HepG2 (cell line): ENCODE results near the gene MEPCE. TPM values are rescaled to one million over a fixed set of nuclear protein-coding genes. Genes with fewer than 3 reads are reported as not detected.

Source experiments
- ATAC-seq: fragments of 200-7000 bp; cut with Tn5 transposase; 3 replicates; pipeline ENCODE4 v1.9.1; 2020; ENCODE audit warnings: mild to moderate bottlenecking, moderate library complexity
- BruUV-seq: library from RNA; stranded (reverse); fragments of 400-500 nt; replicated peaks from 2 replicates; lab custom pipeline; 2021; lab: Mats Ljungman, UMichigan
- CTCF ChIA-PET: fragments of 300-600 bp; formaldehyde crosslinking; extraction: SDS; loops from one replicate; lab custom pipeline; 2021; ENCODE audit warnings: low total read pairs, inconsistent platforms, low intra/inter-chr PET ratio; lab: Yijun Ruan, JAX
- POLR2A ChIA-PET: fragments of 350-600 bp; sonication (Branson Sonifier 250); formaldehyde crosslinking; loops from one replicate; lab custom pipeline; 2020; ENCODE audit warnings: antibody characterized with exemption, inconsistent platforms; lab: Yijun Ruan, JAX
- DNase-seq: peaks from one replicate; pipeline ENCODE4 v3.0.0-alpha.2; 2015; ENCODE audit warnings: low spot score
- FAIRE-seq: peaks from 3 replicates; lab custom pipeline; 2011; peaks lifted over from hg19 to GRCh38; lab: Jason Lieb, UNC
- H2AFZ ChIP-seq: one replicate; pipeline ENCODE4 v1.6.1; 2011; ENCODE audit warnings: low read length, inconsistent platforms
- H3K27ac ChIP-seq: fragments of 300-600 bp; 3 replicates; pipeline ENCODE4 v1.8.0; 2011; ENCODE audit warnings: mixed run types, mild to moderate bottlenecking, mixed read lengths, low read length, inconsistent platforms; ENCODE audit not compliant: insufficient read depth; ENCODE audit errors: extremely low read length
- H3K27me3 ChIP-seq, 2 experiments: fragments of 200-600 bp in 1 of 2; 2 replicates in 1 of 2; 3 replicates in 1 of 2; pipeline versions ENCODE4 v1.6.0 to v1.8.0; 2011; ENCODE audit warnings: low read length in 2 of 2, mild to moderate bottlenecking in 2 of 2, moderate library complexity in 2 of 2, inconsistent platforms in 1 of 2; ENCODE audit not compliant: insufficient read depth in 2 of 2, control insufficient read depth in 1 of 2
- H3K36me3 ChIP-seq, 2 experiments: fragments of 200-600 bp in 1 of 2; replicated peaks in 1 of 2; 2 replicates in 1 of 2; 3 replicates in 1 of 2; pipeline versions ENCODE4 v1.5.1 to v1.8.0; 2011; ENCODE audit warnings: low read length in 2 of 2, inconsistent platforms in 1 of 2; ENCODE audit not compliant: insufficient read depth in 2 of 2, control insufficient read depth in 1 of 2
- H3K4me1 ChIP-seq: 2 replicates; pipeline ENCODE4 v1.5.1; 2012; ENCODE audit warnings: low read length, inconsistent platforms; ENCODE audit not compliant: insufficient read depth
- H3K4me2 ChIP-seq: 2 replicates; pipeline ENCODE4 v1.6.0; 2011; ENCODE audit warnings: low read depth, low read length, inconsistent platforms
- H3K4me3 ChIP-seq, 3 experiments: fragments of 200-600 bp in 1 of 3; sonication (generic), shearing (Covaris generic) in 1 of 3; replicated peaks in 1 of 3; 2 replicates each; pipeline ENCODE4 v1.5.1; 2011 to 2016; ENCODE audit warnings: low read length in 3 of 3, inconsistent platforms in 2 of 3, low read depth in 2 of 3, mild to moderate bottlenecking in 2 of 3, control low read depth in 1 of 3, mixed read lengths in 1 of 3; ENCODE audit not compliant: insufficient read depth in 1 of 3
- H3K79me2 ChIP-seq: one replicate; pipeline ENCODE4 v1.6.1; 2011; ENCODE audit warnings: low read length, inconsistent platforms; ENCODE audit not compliant: insufficient read depth
- H3K9ac ChIP-seq: 2 replicates; pipeline ENCODE4 v1.6.0; 2011; ENCODE audit warnings: mild to moderate bottlenecking, low read depth, low read length, inconsistent platforms; ENCODE audit not compliant: insufficient read depth
- H3K9me3 ChIP-seq: 2 replicates; pipeline ENCODE4 v1.5.1; 2012; ENCODE audit warnings: mild to moderate bottlenecking, low read length
- H4K20me1 ChIP-seq: 2 replicates; pipeline ENCODE4 v1.6.0; 2011; ENCODE audit warnings: inconsistent platforms, mild to moderate bottlenecking, low read length, moderate library complexity; ENCODE audit not compliant: insufficient read depth
- FOXO1 ChIP-seq: sonication (generic); formaldehyde crosslinking; IDR thresholded peaks from 2 replicates; pipeline ENCODE4 v1.4.0; 2020; ENCODE audit warnings: missing genetic modification reagents
- GATAD2A ChIP-seq: IDR thresholded peaks from 2 replicates; pipeline ENCODE4 v1.6.1; 2016
- HNRNPL ChIP-seq: fragments of 200-400 bp; formaldehyde crosslinking; IDR thresholded peaks from 2 replicates; pipeline ENCODE4 v1.6.1; 2017; ENCODE audit warnings: mild to moderate bottlenecking, low read depth, low read length
- KDM6A ChIP-seq: IDR thresholded peaks from 2 replicates; pipeline ENCODE4 v1.6.1; 2016; ENCODE audit warnings: low read depth
- KLF9 ChIP-seq: IDR thresholded peaks from 2 replicates; pipeline ENCODE4 v1.6.1; 2016; ENCODE audit warnings: low read depth
- LCORL ChIP-seq, 2 experiments: fragments of 450-650 bp in 1 of 2; sonication (generic) in 1 of 2; formaldehyde crosslinking in 1 of 2; IDR thresholded peaks; 2 replicates each; pipeline versions ENCODE4 v1.5.0 to v1.6.1; 2017 to 2020; ENCODE audit warnings: antibody characterized with exemption in 1 of 2, missing genetic modification reagents in 1 of 2
- MED8 ChIP-seq: sonication (generic); formaldehyde crosslinking; IDR thresholded peaks from 2 replicates; pipeline ENCODE4 v1.8.1; 2023; ENCODE audit warnings: mild to moderate bottlenecking, missing genetic modification reagents; ENCODE audit not compliant: insufficient replicate concordance
- NCOR1 ChIP-seq: fragments of 200-600 bp; sonication (generic); IDR thresholded peaks from 2 replicates; pipeline ENCODE4 v1.7.0; 2017; ENCODE audit warnings: antibody characterized with exemption, low read length, borderline replicate concordance
- RXRA ChIP-seq: sonication (generic); formaldehyde crosslinking; IDR thresholded peaks from 2 replicates; pipeline ENCODE4 v1.5.1; 2020; ENCODE audit warnings: missing genetic modification reagents
- SOX13 ChIP-seq, 3 experiments: fragments of 450-650 bp in 1 of 3; sonication (generic) in 1 of 3; formaldehyde crosslinking in 1 of 3; IDR thresholded peaks in 2 of 3; conservative IDR thresholded peaks in 1 of 3; 2 replicates each; pipeline versions ENCODE4 v1.5.0 to v1.6.1; 2016 to 2020; ENCODE audit warnings: antibody characterized with exemption in 1 of 3, mild to moderate bottlenecking in 1 of 3, missing compliant biosample characterization in 1 of 3, missing genetic modification reagents in 1 of 3, moderate library complexity in 1 of 3
- SSRP1 ChIP-seq: IDR thresholded peaks from 2 replicates; pipeline ENCODE4 v1.6.1; 2016; ENCODE audit warnings: control low read depth
- ZFX ChIP-seq: sonication (generic); formaldehyde crosslinking; IDR thresholded peaks from 2 replicates; pipeline ENCODE4 v1.4.0; 2020; ENCODE audit warnings: mild to moderate bottlenecking, low read depth, missing genetic modification reagents, moderate library complexity
- ZNF205 ChIP-seq: IDR thresholded peaks from 2 replicates; pipeline ENCODE4 v1.6.1; 2018; ENCODE audit warnings: missing biosample characterization, missing genetic modification reagents
- ZNF253 ChIP-seq: sonication (generic); formaldehyde crosslinking; IDR thresholded peaks from 2 replicates; pipeline ENCODE4 v1.8.0; 2022; ENCODE audit warnings: mild to moderate bottlenecking, missing genetic modification reagents, borderline replicate concordance
- ZNF609 ChIP-seq: sonication (generic); formaldehyde crosslinking; IDR thresholded peaks from 2 replicates; pipeline ENCODE4 v1.4.0; 2020; ENCODE audit warnings: mild to moderate bottlenecking, missing genetic modification reagents, borderline replicate concordance
- ZNF703 ChIP-seq: sonication (generic); formaldehyde crosslinking; IDR thresholded peaks from 2 replicates; pipeline ENCODE4 v1.5.1; 2020; ENCODE audit warnings: missing genetic modification reagents, mild to moderate bottlenecking, moderate library complexity, borderline replicate concordance
- ZNF777 ChIP-seq: sonication (generic); formaldehyde crosslinking; IDR thresholded peaks from 2 replicates; pipeline ENCODE4 v1.4.0; 2020; ENCODE audit warnings: missing genetic modification reagents
- WGBS: methylation state at CpG from one replicate; pipeline ENCODE4 v1.1.6; 2017; ENCODE audit warnings: low lambda C conversion rate; 5-methylcytosine and 5-hydroxymethylcytosine counted together
- in situ Hi-C: cut with HindIII; loops from 2 replicates; pipeline ENCODE4 v1.10.0; 2017; ENCODE audit warnings: low pct_unique_long_range_greater_than_20kb; ENCODE audit not compliant: extremely low pct_ligation_motif_present
- intact Hi-C: fragments of 100-400 bp; cut with micrococcal nuclease; formaldehyde crosslinking; loops from one replicate; pipeline ENCODE4 v1.10.0; 2022; ENCODE audit not compliant: unreplicated experiment
- polyA plus RNA-seq, 8 experiments: library from polyadenylated mRNA; depleted of rRNA in 3 of 8; stranded (reverse) in 7 of 8; unstranded in 1 of 8; fragments of >200 nt; fragmentation: Illumina TruSeq in 4 of 8; extraction: Trizol in 4 of 8; gene quantifications; 2 replicates each; pipeline versions ENCODE4 v1.2.1 to v1.2.3, GENCODE V29; 2011 to 2016; ENCODE audit warnings: low read depth in 4 of 8, missing spikeins in 1 of 8, mixed read lengths in 1 of 8; ENCODE audit not compliant: insufficient read depth in 1 of 8
- total RNA-seq, 5 experiments: library from RNA; depleted of rRNA; stranded (reverse); fragments of >200 nt; fragmentation: Illumina TruSeq; extraction: Trizol; gene quantifications; 2 replicates each; pipeline ENCODE4 v1.2.3, GENCODE V29; 2016; ENCODE audit warnings: low read depth in 1 of 5
- TF ChIP-seq, protein P1 (sequence below): sonication (generic); formaldehyde crosslinking; IDR thresholded peaks from 2 replicates; pipeline ENCODE4 v1.4.0; 2020; ENCODE audit warnings: missing genetic modification reagents, borderline replicate concordance

The MEPCE gene
- total and polyA plus RNA-seq, 2 of the 13 experiments (the other 11 are each of a cell fraction or from before 2014, with no cell fraction given) = 12.3 to 26.0 TPM

- no peak overlapping the region for H3K4me3 ChIP-seq
- H2AFZ ChIP-seq = no peak overlapping the region
- peaks cover 27% of the 10 kb centered on the region for H3K4me1 ChIP-seq
- intact Hi-C loops = loop anchor here (5.0 kb wide), 1 partner anchor 96 kb away; no protein-coding TSS in a partner anchor
- peak overlapping the region; percentile 36; the same call in 1 of the 2 replicates for H3K4me2 ChIP-seq
- FAIRE-seq (peak; percentile 54), ATAC-seq (peak; percentile 90), DNase-seq (peak; percentile 58)
- H3K9me3 ChIP-seq = no peaks in the 10 kb centered on the region
- no peak overlapping the region for H3K9ac ChIP-seq
- POLR2A ChIA-PET = interaction anchor here (0.8 to 1.6 kb wide), 9 partner anchors 11 to 411 kb away, joined by 3 to 8 read pairs (median 4); partner anchors contain the start of genes AGFG2, FBXO24, MOSPD3 and ZCWPW1
- H3K79me2 ChIP-seq = no peaks in the 10 kb centered on the region
- 27% methylated on average over 3 of the region's 17 CpGs for WGBS
- H4K20me1 ChIP-seq = no peaks in the 10 kb centered on the region
- in situ Hi-C loops = loop anchor here (10.0 kb wide), 1 partner anchor 229 kb away; the partner anchor contains the start of gene GIGYF1
- BruUV-seq = no TSS peak
- H3K27ac ChIP-seq = no peak overlapping the region
- peaks cover 0 to 2% of the 10 kb centered on the region in 2 experiments; a peak in 1 of 5 replicates for H3K27me3 ChIP-seq
- CTCF ChIA-PET = interaction anchor here (0.9 to 2.1 kb wide), 2 partner anchors 17 to 94 kb away, joined by 3 to 8 read pairs; partner anchors contain the start of gene NYAP1
- H3K36me3 ChIP-seq = no peaks in the 10 kb centered on the region
- TF ChIP-seq KDM6A (CRISPR knock-in tag) (no peak), SSRP1 (CRISPR knock-in tag) (no peak), ZNF777 (no peak), RXRA (CRISPR knock-in tag) (peak; percentile 57; the same call in 1 of the 2 replicates), HNRNPL (peak; percentile 95), FOXO1 (0 out of 2 replicates have a peak, but pooled peaks have one; percentile 32), GATAD2A (CRISPR knock-in tag) (0 out of 2 replicates have a peak, but pooled peaks have one; percentile 37), NCOR1 (no peak), ZNF253 (CRISPR knock-in tag) (no peak), MED8 (CRISPR knock-in tag) (no peak), SOX13 (IDR thresholded peaks at IDR 0.05) (no peak), SOX13 (CRISPR knock-in tag; conservative IDR thresholded peaks at IDR 0.05 in 1 of 2, IDR thresholded peaks at IDR 0.05 in 1 of 2) (peak in 1 of 2 experiments; percentile 9; a peak in 1 of 4 replicates), LCORL (IDR thresholded peaks at IDR 0.05) (no peak), LCORL (CRISPR knock-in tag; IDR thresholded peaks at IDR 0.05) (0 out of 2 replicates have a peak, but pooled peaks have one; percentile 40), ZFX (CRISPR knock-in tag) (peak; percentile 39; the same call in 1 of the 2 replicates), ZNF609 (no peak), ZNF703 (CRISPR knock-in tag) (no peak), ZNF205 (CRISPR knock-in tag) (no peak), KLF9 (no peak)
- TF ChIP-seq, protein P1, sequence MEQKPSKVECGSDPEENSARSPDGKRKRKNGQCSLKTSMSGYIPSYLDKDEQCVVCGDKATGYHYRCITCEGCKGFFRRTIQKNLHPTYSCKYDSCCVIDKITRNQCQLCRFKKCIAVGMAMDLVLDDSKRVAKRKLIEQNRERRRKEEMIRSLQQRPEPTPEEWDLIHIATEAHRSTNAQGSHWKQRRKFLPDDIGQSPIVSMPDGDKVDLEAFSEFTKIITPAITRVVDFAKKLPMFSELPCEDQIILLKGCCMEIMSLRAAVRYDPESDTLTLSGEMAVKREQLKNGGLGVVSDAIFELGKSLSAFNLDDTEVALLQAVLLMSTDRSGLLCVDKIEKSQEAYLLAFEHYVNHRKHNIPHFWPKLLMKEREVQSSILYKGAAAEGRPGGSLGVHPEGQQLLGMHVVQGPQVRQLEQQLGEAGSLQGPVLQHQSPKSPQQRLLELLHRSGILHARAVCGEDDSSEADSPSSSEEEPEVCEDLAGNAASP (CRISPR knock-in tag) = 0 out of 2 replicates have a peak, but pooled peaks have one; percentile 20
These were observed 36.2 kb downstream of the MEPCE start for GRCh38 chr7:100465702-100466311.
